ENCODE results near the gene RPTOR. TPM values are rescaled to one million over a fixed set of nuclear protein-coding genes. Genes with fewer than 3 reads are reported as not detected.
A peak's percentile ranks its signal among the peaks of the same experiment; 100 is the strongest.

The RPTOR gene
- total RNA-seq, 1 experiment from 2014 or later: 25.1 TPM

DNA sequence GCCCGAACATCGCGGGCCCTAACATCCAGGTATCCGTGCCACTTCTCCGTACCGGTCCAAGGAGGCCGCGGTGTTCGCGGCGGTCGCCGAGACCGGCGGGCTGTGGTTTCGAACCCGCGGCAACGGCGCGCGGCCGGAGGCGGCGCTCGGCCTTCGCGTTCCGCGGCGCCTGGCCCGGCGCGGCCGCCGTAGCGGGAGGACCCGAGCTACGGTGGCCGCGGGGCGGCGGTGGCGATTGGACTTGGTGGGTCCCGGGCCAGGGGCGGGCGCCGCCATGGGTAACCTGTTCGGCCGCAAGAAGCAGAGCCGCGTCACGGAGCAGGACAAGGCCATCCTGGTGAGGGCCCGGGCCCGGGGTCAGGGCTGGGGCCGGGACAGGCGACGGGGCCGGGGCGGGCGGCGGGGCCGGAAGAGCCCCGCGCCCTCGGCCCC, 447.0 kb downstream of the RPTOR start, which contains the start of gene CHMP6:
CHMP6 (plus strand) TSS at position 197 of the 432 bp plus-strand sequence; CDS start at position 275, 78 bp downstream.
- Histone ChIP-seq H2BK12ac (ENCODE audit: insufficient read length, low read depth, low read length) (no peak within 1 kb of the TSS), H3K9ac (ENCODE audit: extremely low read depth, insufficient read length, low read length) (peak within 1 kb of the TSS; percentile 10), H3K14ac (ENCODE audit: insufficient read depth, low read length) (no peak within 1 kb of the TSS), H3K4me1 (ENCODE audit: insufficient read depth, low read length) (no peaks in the 10 kb centered on the region), H2AFZ (ENCODE audit: low read length) (no peak within 1 kb of the TSS), H3K23ac (ENCODE audit: insufficient read length, low read depth, low read length) (no peak within 1 kb of the TSS), H3K27ac (ENCODE audit: insufficient read length, low read depth, low read length) (no peak within 1 kb of the TSS), H4K8ac (replicated peaks; ENCODE audit: insufficient read length, low read depth, low read length) (no peak within 1 kb of the TSS), H2BK5ac (ENCODE audit: insufficient read length, low read length) (no peak within 1 kb of the TSS), H4K20me1 (ENCODE audit: control insufficient read depth, insufficient read depth, insufficient read length) (no peaks in the 10 kb centered on the region), H4K91ac (ENCODE audit: insufficient read length, low read depth, low read length) (no peak within 1 kb of the TSS), H2BK15ac (ENCODE audit: low read depth, low read length) (no peak within 1 kb of the TSS), H3K79me2 (ENCODE audit: insufficient read depth, low read length) (no peaks in the 10 kb centered on the region), H3K4me2 (ENCODE audit: insufficient read depth, insufficient read length, low read length) (peak within 1 kb of the TSS; percentile 60), H3K56ac (ENCODE audit: insufficient read length, low read depth, low read length) (no peak within 1 kb of the TSS), H3K27me3 (ENCODE audit: insufficient read depth, low read length) (no peaks in the 10 kb centered on the region), H3K4ac (ENCODE audit: low read depth, low read length) (no peak within 1 kb of the TSS), H3K23me2 (ENCODE audit: insufficient read length, low read depth, low read length, poor library complexity, severe bottlenecking) (peaks cover 10% of the 10 kb centered on the region), H3T11ph (ENCODE audit: low read length) (no peak within 1 kb of the TSS), H2AK5ac (ENCODE audit: insufficient read length, low read length) (no peak within 1 kb of the TSS), H2BK120ac (ENCODE audit: low read depth, low read length, poor library complexity, severe bottlenecking) (no peak within 1 kb of the TSS), H3K79me1 (ENCODE audit: insufficient read depth, low read depth, low read length, poor library complexity, severe bottlenecking) (no peaks in the 10 kb centered on the region), H3K9me3 (ENCODE audit: control insufficient read depth, low read depth, low read length) (no peaks in the 10 kb centered on the region), H4K5ac (ENCODE audit: insufficient read length, low read depth, low read length) (no peak within 1 kb of the TSS), H3K18ac (ENCODE audit: insufficient read length, low read depth, low read length) (no peak within 1 kb of the TSS), H2BK20ac (ENCODE audit: low read depth, low read length, poor library complexity, severe bottlenecking) (no peak within 1 kb of the TSS)
- peaks cover 8 to 14% of the 10 kb centered on the region in 2 experiments for H3K4me1 Mint-ChIP-seq
- H3K27me3 Mint-ChIP-seq (ENCODE audit: low read depth): peaks cover 33% of the 10 kb centered on the region
- peaks cover 5 to 16% (median 15%) of the 10 kb centered on the region in 3 experiments; a peak in 6 of 7 replicates for H3K36me3 Mint-ChIP-seq (ENCODE audit: insufficient read depth in 1 of 3, low read depth in 3 of 3)
- H3K27ac Mint-ChIP-seq: no peak within 1 kb of the TSS
- no peak; the same call in 2 of the 3 replicates for TF ChIP-seq CTCF (conservative IDR thresholded peaks at IDR 0.05)
- no peaks in the 10 kb centered on the region for H3K9me3 Mint-ChIP-seq
- WGBS (ENCODE audit: extremely low coverage, insufficient read length, low lambda C conversion rate): no CpG with 5 or more reads among the region's 66 CpGs
- H3K4me3 Mint-ChIP-seq: peak within 1 kb of the TSS; percentile 65 to 78
- peak; percentile 77 for DNase-seq

Data from H9 (cell line).